ENCODE measurements around the gene AP4S1.

AP4S1 gene

DNA sequence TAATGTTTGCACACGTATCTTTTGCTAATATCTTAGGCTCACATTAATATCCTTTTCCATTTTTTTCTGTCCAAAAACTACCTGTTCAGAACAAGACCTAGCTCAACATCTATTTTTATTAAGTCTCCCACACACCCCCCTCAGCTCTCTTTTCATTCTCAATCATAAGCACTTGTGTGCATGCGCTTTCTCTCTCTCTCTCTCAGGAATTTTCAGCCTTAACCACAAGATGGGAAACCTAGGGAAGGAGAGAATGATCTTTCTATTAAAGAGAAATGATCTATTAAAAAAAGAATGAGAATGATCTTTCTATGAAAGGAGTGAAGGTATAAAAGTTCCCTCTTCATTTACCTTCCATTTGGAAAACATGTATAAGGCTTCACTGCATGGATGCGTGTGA, 39.7 kb upstream of the AP4S1 start:
- DNase-seq (ENCODE audit: low read depth, low spot score) = no peak
- POLR2A ChIA-PET = no interaction called here
- TF ChIP-seq, protein P1, sequence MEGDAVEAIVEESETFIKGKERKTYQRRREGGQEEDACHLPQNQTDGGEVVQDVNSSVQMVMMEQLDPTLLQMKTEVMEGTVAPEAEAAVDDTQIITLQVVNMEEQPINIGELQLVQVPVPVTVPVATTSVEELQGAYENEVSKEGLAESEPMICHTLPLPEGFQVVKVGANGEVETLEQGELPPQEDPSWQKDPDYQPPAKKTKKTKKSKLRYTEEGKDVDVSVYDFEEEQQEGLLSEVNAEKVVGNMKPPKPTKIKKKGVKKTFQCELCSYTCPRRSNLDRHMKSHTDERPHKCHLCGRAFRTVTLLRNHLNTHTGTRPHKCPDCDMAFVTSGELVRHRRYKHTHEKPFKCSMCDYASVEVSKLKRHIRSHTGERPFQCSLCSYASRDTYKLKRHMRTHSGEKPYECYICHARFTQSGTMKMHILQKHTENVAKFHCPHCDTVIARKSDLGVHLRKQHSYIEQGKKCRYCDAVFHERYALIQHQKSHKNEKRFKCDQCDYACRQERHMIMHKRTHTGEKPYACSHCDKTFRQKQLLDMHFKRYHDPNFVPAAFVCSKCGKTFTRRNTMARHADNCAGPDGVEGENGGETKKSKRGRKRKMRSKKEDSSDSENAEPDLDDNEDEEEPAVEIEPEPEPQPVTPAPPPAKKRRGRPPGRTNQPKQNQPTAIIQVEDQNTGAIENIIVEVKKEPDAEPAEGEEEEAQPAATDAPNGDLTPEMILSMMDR (IDR thresholded peaks at IDR 0.05; ENCODE audit: insufficient read depth, low read length, missing control alignments) = no peak
- H3K4me3 ChIP-seq (ENCODE audit: low read depth, low read length) = no peak overlapping the region
- CTCF ChIA-PET = interaction anchor here (1.4 to 2.6 kb wide), 2 partner anchors 97 to 222 kb away, joined by 4 to 15 read pairs; partner anchors contain the start of gene HECTD1

GRCh38 chr14:30988509-30988908, 36.9 kb upstream of the AP4S1 start:
- ChIA-PET POLR2A (no interaction called here), CTCF (interaction anchor here (0.8 to 2.7 kb wide), 3 partner anchors 10 to 14 kb away, joined by 3 to 12 read pairs (median 3); no protein-coding TSS in a partner anchor)
- peak; percentile 9 for DNase-seq (ENCODE audit: low read depth, low spot score)
- no peak overlapping the region for H3K4me3 ChIP-seq (ENCODE audit: low read depth, low read length)
- TF ChIP-seq, protein P1 (IDR thresholded peaks at IDR 0.05; ENCODE audit: insufficient read depth, low read length, missing control alignments) = no peak

- H3K4me3 ChIP-seq (ENCODE audit: low read depth, low read length) = no peak overlapping the region
- ChIA-PET POLR2A (no interaction called here), CTCF (interaction anchor here (1.1 kb wide), 1 partner anchor 14 kb away, joined by 3 read pairs; no protein-coding TSS in a partner anchor)
- TF ChIP-seq, protein P1 (IDR thresholded peaks at IDR 0.05; ENCODE audit: insufficient read depth, low read length, missing control alignments) = no peak
- DNase-seq (ENCODE audit: low read depth, low spot score) = no peak
Measured at GRCh38 chr14:30990770-30991169, 34.7 kb upstream of the AP4S1 start.

DNA sequence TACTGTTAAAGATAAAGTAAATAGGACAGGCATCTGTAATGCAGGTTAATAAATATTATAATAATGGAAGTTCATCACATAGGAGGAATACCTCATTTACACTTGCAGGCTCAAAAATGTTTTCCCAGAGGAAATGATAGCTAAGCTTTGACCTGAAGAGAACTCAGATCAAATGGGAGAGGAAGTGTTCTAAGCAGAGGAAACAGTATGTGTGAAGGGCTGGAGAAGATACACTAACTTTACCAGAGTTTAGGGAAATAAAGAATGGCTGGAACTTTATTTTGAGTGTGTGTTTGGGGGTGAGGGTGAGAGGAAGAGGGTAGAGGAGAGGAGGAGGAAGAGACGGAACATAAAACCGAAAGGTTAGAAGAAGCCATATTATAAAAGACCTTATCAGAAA, 34.0 kb upstream of the AP4S1 start:
- ChIA-PET CTCF (interaction anchor here (1.1 kb wide), 1 partner anchor 14 kb away, joined by 3 read pairs; no protein-coding TSS in a partner anchor), POLR2A (no interaction called here)
- DNase-seq (ENCODE audit: low read depth, low spot score) = no peak
- TF ChIP-seq, protein P1 (IDR thresholded peaks at IDR 0.05; ENCODE audit: insufficient read depth, low read length, missing control alignments) = no peak
- H3K4me3 ChIP-seq (ENCODE audit: low read depth, low read length) = no peak overlapping the region

GRCh38 chr14:30993071-30993470, 32.4 kb upstream of the AP4S1 start:
- CTCF ChIA-PET = interaction anchor here (1.0 to 1.7 kb wide), 2 partner anchors 13 to 89 kb away, joined by 3 to 5 read pairs; no protein-coding TSS in a partner anchor
- POLR2A ChIA-PET = no interaction called here
- DNase-seq (ENCODE audit: low read depth, low spot score) = no peak
- H3K4me3 ChIP-seq (ENCODE audit: low read depth, low read length) = no peak overlapping the region
- TF ChIP-seq, protein P1 (IDR thresholded peaks at IDR 0.05; ENCODE audit: insufficient read depth, low read length, missing control alignments) = no peak

DNA sequence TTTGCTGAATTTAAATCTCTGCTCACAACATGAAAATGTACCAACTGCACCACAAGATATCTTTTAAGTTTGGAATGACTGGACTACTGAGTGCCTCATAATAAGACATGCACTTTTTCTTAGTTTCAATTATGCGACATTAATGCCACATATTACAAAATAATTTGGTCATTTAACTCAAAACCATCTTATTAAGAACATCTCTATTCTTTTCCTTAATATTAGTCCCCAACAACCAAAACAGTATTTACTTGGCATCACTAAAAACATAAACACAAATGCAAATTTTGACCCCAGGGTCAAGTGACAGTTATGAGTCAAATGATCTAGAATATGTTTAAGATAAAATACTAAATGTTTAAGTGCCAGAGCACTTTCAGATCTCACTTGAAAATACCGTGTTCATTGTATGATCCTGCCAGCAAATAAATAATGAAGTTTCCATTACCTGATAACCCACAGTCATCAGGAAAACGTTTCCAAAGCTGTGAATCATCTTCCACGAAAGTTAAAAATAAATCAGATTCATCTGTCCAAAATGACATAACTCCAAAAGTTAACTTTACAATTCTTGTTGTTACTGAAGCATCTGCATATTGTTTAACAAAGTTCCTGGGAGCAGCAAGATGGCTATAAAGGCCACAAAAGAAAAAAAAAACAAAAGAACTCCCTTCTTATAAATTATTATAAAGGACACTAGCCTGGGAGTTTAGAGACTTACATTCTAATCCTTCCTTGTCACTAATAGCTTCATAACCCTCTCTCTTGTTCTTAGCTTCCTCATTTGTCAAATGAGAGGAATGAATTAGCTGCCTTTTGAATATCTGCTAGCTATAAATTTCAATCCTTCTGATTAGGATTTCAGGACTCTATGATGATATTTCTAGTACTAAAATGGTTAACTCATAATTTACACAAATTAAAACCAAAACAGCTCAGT, 30.5 kb upstream of the AP4S1 start:
- no peak for DNase-seq (ENCODE audit: low read depth, low spot score)
- ChIA-PET CTCF (interaction anchor here (1.1 to 1.6 kb wide), 3 partner anchors 11 to 87 kb away, joined by 3 read pairs; no protein-coding TSS in a partner anchor), POLR2A (no interaction called here)
- no peak overlapping the region for H3K4me3 ChIP-seq (ENCODE audit: low read depth, low read length)
- TF ChIP-seq, protein P1 (IDR thresholded peaks at IDR 0.05; ENCODE audit: insufficient read depth, low read length, missing control alignments) = no peak
